NCI-H2107 treated with DMSO at 0.1 percent for 48 hours (cell line): ENCODE data around the gene IL1R1.

Experiments
- DNase-seq: peaks from one replicate; lab custom pipeline; 2025; ENCODE audit not compliant: unreplicated experiment; lab: John Stamatoyannopoulos, UW

The IL1R1 gene

DNA sequence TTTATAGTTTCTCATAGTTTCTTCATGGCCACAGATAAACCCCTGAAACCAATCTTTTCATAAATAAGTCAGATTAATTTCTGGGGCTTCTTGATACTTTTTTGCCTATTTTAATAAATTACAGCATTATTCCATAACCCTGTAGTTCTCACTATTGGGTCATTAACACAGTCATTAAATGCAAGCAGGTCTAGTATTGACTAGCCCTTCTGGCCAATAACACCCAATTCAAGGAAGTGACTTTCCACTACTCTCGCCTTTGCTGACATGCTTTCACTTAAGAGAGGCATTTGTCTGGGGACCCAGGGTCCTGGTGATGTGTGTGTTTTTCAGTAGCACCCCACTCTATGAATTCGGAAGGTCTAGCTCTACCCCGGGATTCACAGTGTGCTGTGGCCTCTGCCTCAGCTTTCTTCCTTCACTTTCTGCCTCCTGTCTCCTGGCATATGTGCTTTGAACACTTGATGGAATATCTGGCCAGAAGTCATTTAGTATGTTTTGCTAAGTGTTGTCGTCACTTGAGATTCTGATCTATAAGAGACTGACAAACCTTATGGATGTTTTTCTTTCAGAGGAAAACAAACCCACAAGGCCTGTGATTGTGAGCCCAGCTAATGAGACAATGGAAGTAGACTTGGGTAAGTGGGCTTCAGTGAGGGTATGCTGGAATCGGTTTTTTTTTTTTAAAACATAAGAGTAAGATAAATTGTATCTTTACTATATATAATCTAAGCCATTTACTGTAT, 25.7 kb downstream of the IL1R1 start:
- no peak for DNase-seq

DNA sequence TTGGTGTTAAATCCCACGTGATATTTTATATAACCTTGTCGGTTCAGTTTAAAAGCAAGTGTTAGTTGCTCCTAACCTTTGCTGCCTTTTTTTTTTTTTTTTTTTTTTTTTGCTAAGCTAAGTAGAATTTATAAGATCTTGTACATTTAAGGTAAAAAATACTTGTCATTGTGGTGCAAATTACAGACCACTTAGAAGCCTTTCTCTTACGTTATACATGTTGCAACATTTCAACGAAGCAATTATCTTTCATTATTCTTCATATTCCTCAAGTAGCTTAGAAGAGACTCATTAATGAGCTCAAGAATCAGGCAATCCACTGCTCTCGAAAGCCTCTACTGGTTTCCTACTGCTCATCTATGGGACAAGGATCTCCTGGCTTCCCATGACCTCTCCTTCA, 29.4 kb downstream of the IL1R1 start:
- no peak for DNase-seq

DNA sequence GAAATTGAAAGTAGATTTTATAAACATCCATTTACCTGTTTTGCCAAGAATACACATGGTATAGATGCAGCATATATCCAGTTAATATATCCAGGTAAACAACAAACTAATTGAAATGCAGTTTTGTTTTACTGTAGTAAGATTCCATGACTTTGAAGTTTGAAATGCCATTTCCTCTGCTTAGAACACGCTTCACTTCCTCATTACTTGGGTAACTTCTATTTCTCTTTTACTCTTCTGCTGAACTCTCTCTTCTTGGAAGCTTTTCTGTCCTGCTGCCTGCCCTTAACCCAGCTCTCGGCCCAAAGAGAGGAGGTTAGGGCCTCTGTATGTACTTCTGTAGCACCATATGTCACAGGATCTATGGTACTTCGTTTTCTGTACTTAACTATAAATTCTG, 30.2 kb downstream of the IL1R1 start:
- DNase-seq, result no peak

DNA sequence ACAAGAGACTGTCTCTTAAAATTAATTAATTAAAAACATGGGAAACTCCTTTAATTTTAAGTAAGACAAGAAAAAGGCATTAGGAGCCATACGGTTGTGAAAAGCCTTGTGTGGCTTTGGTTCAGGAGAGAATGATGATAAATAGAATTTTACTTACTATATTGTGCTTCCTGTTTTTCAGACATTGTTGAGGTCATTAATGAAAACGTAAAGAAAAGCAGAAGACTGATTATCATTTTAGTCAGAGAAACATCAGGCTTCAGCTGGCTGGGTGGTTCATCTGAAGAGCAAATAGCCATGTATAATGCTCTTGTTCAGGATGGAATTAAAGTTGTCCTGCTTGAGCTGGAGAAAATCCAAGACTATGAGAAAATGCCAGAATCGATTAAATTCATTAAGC, 33.6 kb downstream of the IL1R1 start:
- DNase-seq, result no peak

DNA sequence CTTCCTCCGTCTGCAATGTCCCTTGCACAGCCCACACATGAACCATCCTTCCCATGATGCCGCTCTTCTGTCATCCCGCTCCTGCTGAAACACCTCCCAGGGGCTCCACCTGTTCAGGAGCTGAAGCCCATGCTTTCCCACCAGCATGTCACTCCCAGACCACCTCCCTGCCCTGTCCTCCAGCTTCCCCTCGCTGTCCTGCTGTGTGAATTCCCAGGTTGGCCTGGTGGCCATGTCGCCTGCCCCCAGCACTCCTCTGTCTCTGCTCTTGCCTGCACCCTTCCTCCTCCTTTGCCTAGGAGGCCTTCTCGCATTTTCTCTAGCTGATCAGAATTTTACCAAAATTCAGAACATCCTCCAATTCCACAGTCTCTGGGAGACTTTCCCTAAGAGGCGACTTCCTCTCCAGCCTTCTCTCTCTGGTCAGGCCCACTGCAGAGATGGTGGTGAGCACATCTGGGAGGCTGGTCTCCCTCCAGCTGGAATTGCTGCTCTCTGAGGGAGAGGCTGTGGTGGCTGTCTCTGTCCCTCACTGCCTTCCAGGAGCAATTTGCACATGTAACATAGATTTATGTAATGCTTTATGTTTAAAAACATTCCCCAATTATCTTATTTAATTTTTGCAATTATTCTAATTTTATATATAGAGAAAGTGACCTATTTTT, 35.4 kb downstream of the IL1R1 start:
- DNase-seq, result no peak

DNA sequence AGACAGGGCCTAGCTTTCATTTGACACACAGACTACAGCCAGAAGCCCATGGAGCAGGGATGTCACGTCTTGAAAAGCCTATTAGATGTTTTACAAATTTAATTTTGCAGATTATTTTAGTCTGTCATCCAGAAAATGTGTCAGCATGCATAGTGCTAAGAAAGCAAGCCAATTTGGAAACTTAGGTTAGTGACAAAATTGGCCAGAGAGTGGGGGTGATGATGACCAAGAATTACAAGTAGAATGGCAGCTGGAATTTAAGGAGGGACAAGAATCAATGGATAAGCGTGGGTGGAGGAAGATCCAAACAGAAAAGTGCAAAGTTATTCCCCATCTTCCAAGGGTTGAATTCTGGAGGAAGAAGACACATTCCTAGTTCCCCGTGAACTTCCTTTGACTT, 36.5 kb downstream of the IL1R1 start:
- DNase-seq, result no peak

DNA sequence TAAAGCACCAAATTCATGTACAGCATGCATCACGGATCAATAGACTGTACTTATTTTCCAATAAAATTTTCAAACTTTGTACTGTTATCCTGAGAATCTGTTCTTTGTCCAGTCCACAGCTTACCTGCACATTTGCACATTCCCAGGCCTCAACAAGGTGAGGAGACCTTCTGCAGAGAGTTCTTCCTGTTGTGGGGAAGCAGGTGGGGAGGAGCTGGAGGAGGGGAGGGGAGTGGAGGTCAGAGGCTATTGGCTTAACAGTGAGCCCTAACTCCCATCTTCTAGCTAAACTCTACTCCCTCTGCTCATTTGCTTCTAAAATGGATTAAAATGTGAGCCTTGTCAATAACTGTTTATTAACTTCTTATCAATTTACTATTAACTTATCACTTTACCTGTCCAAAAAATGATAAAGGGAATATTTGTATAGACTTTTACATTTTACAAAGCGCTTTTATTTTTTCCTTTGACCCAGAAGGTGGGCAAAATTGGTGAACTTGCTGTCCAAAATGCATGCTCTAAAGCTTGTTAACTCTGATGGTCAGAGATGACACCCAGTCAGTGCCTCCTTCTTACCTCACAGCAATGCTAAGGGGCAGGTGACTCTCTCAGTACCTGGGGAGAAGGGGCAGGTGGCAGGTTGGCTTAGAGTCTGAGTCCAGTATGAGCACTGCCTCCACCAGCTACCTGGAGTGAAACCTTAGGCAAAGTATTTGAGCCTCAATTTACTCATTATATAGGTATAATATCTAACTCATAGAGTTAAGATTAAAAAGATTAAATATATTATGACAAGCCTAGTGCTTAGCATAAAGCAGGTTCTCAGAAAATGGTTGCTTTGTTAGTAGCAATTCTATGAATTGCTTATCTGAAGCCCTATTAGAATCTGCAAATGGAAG, 37.5 kb downstream of the IL1R1 start:
- no peak for DNase-seq

DNA sequence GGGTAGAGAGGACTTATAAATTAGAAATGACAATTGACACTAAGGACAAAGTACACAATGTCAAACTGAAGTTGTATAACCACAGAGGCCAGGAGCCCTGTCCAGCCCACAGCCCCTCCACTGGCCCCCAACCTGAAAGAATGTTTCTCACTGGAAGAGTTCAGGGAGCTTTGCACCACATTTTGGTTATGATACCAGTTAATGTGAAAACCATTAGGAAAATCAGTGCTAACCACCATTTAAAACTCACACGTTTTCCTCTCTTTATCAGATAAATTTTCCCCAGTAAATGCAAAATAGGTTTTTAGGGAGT, 38.1 kb downstream of the IL1R1 start:
- DNase-seq, result no peak

DNA sequence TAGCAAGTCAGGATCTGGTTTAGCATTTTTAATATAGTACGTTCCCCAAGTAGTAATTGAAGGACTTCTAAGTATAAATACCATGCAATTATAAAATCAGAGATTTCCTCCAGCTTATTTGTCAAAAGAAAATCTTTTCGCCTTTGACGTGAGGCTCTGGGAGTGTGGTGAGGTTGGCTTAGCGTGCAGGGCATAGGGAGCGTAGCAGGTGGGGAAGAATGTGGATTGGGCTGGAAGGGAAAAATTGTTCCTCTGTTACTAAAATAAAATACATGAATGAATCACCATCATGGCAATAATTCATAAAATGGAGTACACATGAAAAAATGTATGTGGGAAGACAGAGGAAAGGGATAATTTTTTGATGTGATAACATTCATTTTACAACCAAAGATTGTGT, 38.8 kb downstream of the IL1R1 start:
- DNase-seq, result no peak

DNA sequence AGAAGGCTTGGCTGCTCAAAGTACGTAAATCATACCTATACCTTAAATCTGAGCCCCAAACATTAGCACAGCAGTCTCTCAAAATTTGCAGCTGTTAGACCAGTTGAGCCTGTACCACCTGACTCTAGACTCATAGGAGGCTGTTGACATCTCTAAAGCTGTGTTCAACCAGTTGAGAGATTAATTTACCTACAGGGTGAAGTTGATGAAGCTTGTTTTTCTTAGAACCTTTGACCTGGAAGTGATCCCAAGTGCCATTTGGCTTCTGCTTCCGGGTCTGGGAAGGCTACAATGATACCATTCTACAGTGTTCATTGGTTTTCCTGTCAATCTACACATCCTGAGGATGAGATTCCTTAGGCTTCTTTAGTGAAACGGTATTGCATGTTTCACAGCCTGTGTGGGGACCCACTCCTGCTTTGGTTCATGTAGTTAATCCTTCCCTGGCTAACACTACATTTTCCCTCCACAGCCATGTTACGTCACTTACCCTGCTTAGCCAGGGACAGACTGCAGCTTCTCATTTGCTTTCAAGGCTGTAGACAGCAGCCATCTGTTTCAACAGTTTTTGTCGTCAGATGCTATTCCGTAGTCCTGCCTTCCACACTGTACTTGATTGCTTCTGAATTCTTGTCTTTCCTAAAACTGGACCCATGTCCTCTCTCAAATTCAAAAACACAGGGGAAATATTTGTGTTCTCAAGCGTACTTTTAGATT, 39.5 kb downstream of the IL1R1 start:
- no peak for DNase-seq

DNA sequence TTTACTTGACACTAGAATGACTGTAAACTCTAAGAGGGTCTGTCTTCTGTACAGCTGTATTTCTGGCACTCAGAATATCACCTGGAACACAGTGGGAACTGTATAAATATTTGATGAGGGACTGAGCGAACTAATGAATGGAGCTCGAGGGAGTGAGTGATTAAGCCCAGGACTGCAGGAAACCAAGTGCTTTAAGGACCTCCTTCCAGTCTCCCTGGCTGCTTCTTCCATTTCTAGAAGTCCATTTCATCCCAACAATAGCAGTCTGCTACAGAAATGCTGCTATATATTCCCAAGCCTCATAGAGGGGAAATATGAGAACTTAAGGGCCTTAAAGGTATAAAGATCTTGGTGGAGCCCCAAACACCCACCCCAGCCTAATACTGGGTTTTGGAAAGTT, 41.5 kb downstream of the IL1R1 start:
- no peak for DNase-seq

DNA sequence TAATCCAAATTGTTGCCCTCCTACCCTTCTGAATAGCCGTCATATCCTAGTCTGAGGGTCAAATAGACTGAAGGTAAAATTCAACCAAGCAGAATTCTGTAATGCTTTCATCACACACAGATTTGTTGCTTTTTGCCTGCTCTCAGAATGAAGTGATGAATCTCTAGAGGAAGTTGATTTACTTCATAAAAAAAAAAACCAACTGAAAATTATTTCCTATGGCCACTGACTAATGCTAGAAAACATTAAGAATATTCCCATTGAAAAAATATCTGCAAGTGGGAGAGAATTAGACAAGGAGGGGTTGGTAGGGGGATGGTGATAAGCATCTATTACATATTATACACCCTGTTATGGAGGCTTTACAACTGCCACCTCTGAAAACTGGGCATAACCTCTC, 42.0 kb downstream of the IL1R1 start:
- DNase-seq, result no peak

DNA sequence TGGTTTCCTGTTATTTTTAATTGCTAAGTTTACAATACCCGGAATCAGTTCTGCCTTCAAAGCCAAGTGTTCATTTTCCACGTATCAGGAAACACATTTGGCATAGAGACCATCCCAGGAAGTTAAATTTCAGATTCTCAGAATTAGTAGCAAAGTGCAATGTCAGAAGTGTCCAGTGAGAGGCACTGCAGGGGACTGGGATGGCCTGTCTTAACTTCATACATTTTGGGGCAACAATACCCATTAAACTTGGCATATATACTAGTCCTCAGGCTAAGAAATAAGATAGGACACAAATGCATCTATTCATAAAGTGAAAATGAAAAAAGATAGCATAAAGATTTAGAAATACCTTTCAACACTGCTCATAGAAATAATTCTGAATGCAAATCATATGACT, 42.8 kb downstream of the IL1R1 start:
- DNase-seq, result no peak

DNA sequence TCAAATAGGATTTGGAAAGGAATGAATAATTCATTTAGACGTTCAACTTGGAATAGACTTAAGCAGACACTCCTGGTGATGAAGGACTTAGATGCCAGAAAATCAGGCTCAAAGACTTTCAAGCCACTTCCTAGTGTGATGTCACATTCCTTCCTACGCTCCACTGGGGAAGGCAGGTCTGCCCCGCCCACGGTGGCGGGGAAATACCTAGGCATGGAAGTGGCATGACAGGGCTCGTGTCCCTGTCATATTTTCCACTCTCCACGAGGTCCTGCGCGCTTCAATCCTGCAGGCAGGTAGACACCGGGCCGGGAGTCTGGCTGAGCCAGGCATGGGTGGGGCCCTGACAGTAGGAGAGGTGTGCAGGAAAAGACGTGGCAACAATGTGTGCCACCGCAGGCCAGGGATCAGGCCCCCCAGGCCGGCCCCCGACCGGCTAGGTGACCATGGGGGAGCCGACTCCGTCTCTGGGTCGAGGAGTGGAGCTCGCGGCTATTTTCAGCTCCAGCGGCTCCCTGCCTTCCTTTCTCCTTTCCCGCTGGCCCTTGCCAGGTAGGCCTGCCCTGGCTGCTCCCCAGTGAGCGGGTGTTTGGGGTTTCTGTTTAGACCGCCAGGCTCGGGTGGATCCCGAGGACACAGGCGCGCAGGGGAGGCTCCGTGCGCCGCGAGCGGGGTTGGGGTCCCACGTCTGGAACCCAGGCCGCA, 44.4 kb downstream of the IL1R1 start, which contains the start of gene IL1RL2:
Gene IL1RL2 (plus strand): TSS at position 233 of the 705 bp plus-strand sequence. CDS start 845 bp downstream, outside the sequence.
- no peak for DNase-seq

DNA sequence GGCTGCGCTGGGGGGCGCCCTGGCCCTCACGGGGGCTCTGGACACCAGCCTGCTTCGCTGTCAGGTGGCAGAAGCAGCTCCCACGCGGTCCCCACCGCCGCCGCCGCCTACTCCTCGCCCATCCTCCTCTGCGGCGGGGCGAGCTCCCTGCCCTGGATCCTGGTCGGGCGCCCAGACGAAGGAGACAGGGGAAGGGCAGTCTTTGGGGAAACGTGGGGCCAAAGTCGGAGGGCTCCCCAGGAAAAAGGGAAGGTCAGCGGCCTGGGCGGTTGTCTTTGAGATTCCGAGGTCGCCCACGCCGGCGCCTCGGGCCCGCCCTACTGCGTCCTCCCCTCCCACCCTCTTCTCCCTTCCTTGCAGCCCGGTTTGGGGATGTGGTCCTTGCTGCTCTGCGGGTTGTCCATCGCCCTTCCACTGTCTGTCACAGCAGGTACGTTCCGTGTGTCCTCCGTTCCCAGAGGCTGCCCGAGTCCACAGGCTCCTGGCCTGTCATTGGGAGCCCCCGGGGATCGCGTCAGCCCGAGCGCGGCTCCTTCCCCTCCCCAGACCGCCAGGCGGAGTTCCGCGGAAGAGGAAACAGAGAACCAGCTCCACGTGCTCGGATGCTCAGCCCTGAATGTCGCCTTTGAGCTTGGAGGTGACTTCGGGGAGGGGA, 45.1 kb downstream of the IL1R1 start:
- DNase-seq, result no peak

DNA sequence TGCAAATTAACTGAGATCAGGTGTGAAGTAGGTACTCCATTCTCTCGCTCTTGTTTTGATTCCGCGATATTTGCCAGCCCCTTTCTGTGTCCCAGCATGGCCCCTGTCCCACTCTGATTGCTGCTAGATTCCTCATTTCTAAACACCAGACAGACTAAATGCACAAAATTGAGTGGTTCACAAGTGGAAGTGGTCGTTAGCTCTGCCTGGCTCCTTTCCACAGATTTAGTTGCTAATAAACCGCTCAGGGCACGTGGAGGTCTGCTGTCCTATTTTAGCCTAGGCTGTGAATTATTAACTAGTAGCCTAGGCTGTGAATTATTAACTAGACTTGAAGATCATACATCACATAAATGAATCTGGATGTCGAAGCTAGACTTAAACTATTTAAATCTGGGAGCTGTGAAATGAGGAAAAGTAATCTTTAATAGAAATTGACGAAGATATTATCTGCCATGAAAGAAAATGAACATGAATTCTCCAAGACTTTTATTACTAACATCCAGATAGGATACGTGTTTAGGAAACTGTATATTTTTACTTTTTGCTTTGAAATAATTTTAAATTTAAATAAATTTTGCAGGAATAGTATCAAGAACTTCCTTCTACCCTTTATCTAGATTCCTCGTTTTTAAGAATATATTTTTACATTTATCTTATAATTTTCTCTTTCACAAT, 48.0 kb downstream of the IL1R1 start:
- no peak for DNase-seq

DNA sequence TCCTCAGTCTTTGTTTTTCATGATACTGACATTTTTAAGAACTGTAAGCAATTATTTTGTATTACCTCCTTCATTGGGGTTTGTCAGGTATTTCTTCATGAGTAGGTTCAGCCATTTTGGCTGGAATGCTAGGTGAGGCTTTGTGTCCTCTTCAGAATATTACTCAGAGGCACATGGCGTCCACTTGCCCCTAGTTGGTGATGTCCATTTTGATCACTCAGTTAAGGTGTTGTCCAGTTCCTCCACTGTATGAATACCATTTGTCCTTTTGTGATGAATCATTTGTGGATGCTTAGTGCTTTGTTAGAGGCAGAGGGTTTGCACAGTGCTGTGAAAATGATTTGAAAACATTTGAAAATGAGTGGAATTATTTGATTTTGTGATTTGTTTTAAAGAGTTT, 49.0 kb downstream of the IL1R1 start:
- DNase-seq, result no peak

DNA sequence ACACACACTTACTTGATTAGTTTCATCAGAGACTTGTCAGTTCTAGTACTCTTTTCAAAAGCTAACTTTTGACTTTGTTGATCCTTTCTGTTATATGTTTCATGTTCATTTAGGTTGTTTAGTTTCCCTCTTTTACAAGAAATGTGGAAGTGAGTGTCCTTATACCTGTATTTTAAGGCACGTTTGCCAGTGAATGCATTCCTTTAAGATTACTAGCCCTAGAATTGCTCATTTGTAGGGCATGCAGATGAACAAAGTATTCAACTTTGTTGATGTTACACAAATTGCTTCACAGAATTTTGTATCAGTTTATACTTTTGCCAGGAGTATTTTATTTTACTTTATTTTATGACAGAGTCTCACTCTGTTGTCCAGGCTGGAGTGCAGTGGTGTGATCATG, 50.5 kb downstream of the IL1R1 start:
- no peak for DNase-seq

DNA sequence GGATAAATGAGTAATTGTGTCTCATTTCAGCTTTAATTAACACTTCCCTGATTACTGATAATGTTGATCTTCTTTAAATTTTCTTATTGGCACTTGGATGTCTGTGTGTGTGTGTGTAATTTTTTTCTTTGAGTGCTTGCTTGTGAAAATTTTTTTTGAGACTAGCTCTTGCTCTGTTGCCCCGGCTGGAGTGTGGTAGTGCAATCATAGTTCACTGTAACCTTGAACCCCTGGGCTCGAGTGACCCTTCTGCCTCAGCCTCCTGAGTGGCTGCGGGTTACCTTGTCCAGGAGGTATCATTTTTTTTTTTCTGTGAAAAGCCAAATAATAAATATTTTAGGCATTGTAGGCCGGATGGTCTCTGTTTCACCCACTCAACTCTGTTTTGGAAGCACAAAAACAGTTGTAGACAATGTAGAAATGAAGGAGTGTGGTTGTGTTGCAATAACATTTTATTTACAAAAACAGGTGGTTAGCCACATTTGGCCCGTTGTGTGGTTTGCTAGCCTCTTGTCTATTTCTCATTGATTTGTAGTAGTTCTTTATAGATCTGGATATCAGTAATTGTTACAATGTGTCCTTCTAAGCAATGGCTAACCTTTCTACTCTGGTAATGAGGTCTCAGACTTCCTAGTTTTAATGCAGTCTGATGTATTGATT, 52.2 kb downstream of the IL1R1 start:
- DNase-seq, result no peak
